ENCODE data around the gene CD164L2.

DNA sequence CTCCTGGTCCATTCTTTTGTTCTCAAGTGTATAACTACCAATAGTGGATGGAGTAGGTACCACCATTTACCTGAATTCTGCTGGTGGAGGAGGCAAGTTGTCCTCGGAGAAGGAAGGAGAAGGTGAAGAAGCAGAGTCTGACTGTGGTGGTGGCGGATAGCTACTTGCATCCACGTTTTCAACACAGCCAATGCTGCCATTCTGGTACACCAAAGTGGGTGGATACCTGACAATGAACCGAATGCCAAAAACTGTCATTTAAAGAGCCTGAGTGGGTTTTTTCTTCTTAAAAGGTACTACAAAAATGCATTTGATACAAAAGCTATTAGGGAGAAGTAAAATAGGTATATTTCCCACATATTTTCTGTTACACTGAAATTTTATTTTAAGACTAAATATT, 29.4 kb upstream of the CD164L2 start:
- TF ChIP-seq, protein P1, sequence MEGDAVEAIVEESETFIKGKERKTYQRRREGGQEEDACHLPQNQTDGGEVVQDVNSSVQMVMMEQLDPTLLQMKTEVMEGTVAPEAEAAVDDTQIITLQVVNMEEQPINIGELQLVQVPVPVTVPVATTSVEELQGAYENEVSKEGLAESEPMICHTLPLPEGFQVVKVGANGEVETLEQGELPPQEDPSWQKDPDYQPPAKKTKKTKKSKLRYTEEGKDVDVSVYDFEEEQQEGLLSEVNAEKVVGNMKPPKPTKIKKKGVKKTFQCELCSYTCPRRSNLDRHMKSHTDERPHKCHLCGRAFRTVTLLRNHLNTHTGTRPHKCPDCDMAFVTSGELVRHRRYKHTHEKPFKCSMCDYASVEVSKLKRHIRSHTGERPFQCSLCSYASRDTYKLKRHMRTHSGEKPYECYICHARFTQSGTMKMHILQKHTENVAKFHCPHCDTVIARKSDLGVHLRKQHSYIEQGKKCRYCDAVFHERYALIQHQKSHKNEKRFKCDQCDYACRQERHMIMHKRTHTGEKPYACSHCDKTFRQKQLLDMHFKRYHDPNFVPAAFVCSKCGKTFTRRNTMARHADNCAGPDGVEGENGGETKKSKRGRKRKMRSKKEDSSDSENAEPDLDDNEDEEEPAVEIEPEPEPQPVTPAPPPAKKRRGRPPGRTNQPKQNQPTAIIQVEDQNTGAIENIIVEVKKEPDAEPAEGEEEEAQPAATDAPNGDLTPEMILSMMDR (IDR thresholded peaks at IDR 0.05) = no peak
- TF ChIP-seq POLR2A (IDR thresholded peaks at IDR 0.05; ENCODE audit: low read depth) (no peak), EP300 (IDR thresholded peaks at IDR 0.05) (no peak), POLR2AphosphoS5 (IDR thresholded peaks at IDR 0.05) (no peak)
